Epithelial cell of esophagus (primary cell): ENCODE results near the gene COX6B1.
"Not testable (repeated sequence)": the region's sequence is repeated elsewhere in the genome, so short reads cannot be mapped to it uniquely, and the experiment has no call there.

Experiments used
- DNase-seq: peaks from one replicate; pipeline ENCODE4 v3.0.0; 2010; ENCODE audit warnings: low read depth
- H3K4me3 ChIP-seq: 2 replicates; pipeline ENCODE4 v1.5.1; 2011; ENCODE audit warnings: mild to moderate bottlenecking, low read length, control low read depth
- CTCF ChIP-seq: IDR thresholded peaks from 2 replicates; pipeline ENCODE4 v1.5.1; 2011; ENCODE audit warnings: low read depth, mild to moderate bottlenecking, low read length, control low read depth, inconsistent platforms; ENCODE audit not compliant: insufficient read depth; ENCODE audit errors: missing control alignments

Gene COX6B1

GRCh38 chr19:35648017-35648961, at the start of gene COX6B1:
COX6B1 (plus strand) TSS chr19:35648323; CDS start chr19:35651244, 2,921 bp downstream.
- peak within 1 kb of the TSS; percentile 96 for H3K4me3 ChIP-seq
- DNase-seq = peak; percentile 98
- TF ChIP-seq CTCF = no peak

- H3K4me3 ChIP-seq = no peak overlapping the region
Measured at GRCh38 chr19:35601971-35602370, 46.2 kb upstream of the COX6B1 start.

GRCh38 chr19:35604436-35604835, 43.7 kb upstream of the COX6B1 start:
- DNase-seq, H3K4me3 ChIP-seq: not testable (repeated sequence)

More at GRCh38 chr19:35601971-35602370, 46.2 kb upstream of the COX6B1 start:
- TF ChIP-seq CTCF = no peak
- no peak for DNase-seq

- DNase-seq = not testable (repeated sequence)
Measured at GRCh38 chr19:35607170-35607569, 41.0 kb upstream of the COX6B1 start.

GRCh38 chr19:35607661-35608060, 40.5 kb upstream of the COX6B1 start:
- no peak overlapping the region for H3K4me3 ChIP-seq
- TF ChIP-seq CTCF = no peak
- DNase-seq = no peak

More at GRCh38 chr19:35607170-35607569, 41.0 kb upstream of the COX6B1 start:
- not testable (repeated sequence) for H3K4me3 ChIP-seq

- no peak for DNase-seq
- H3K4me3 ChIP-seq = no peak overlapping the region
- no peak for TF ChIP-seq CTCF
Measured at GRCh38 chr19:35608251-35608650, 39.9 kb upstream of the COX6B1 start.

GRCh38 chr19:35609851-35610353, 38.2 kb upstream of the COX6B1 start:
- DNase-seq = no peak
- no peak for TF ChIP-seq CTCF
- no peak overlapping the region for H3K4me3 ChIP-seq

- no peak for DNase-seq
- TF ChIP-seq CTCF = no peak
- H3K4me3 ChIP-seq = peak overlapping the region; percentile 99
Measured at GRCh38 chr19:35612224-35612558, 35.9 kb upstream of the COX6B1 start.
